Right lobe of liver (tissue), 6 donors: Measurements from ENCODE around the gene IQSEC1. TPM values are rescaled to one million over a fixed set of nuclear protein-coding genes. Genes with fewer than 3 reads are reported as not detected.

ENCODE experiments used
- ATAC-seq, 4 donors: fragments of 200-7000 bp; cut with Tn5 transposase; one replicate each; pipeline ENCODE4 v1.9.1; 2020; ENCODE audit warnings: mild to moderate bottlenecking in 4 of 4, moderate library complexity in 4 of 4
- DNase-seq, 3 donors: peaks; one replicate each; pipeline ENCODE4 v3.0.0-alpha.2; 2020
- H3K27ac ChIP-seq, 3 donors: fragments of 200-600 bp; one replicate each; pipeline ENCODE4 v1.8.0; 2022
- H3K27me3 ChIP-seq, 2 donors: fragments of 200-600 bp; one replicate each; pipeline ENCODE4 v1.8.0; 2022
- H3K36me3 ChIP-seq, 4 donors: fragments of 200-600 bp; sonication (generic) in 1 of 4; one replicate each; pipeline versions ENCODE4 v1.5.1 to v1.8.0; 2017 to 2022; ENCODE audit warnings: control low read depth in 1 of 4
- H3K4me1 ChIP-seq, 4 donors: fragments of 200-600 bp; sonication (generic) in 1 of 4; one replicate each; pipeline versions ENCODE4 v1.5.1 to v1.8.0; 2017 to 2022; ENCODE audit warnings: control low read depth in 1 of 4
- H3K4me3 ChIP-seq, 3 donors: fragments of 200-600 bp; one replicate each; pipeline ENCODE4 v1.8.0; 2022
- H3K9me3 ChIP-seq, 4 donors: fragments of 200-600 bp; sonication (generic) in 1 of 4; one replicate each; pipeline versions ENCODE4 v1.5.1 to v1.8.0; 2017 to 2022; ENCODE audit warnings: control low read depth in 1 of 4
- POLR2A ChIP-seq: fragments of 450-650 bp; IDR thresholded peaks from one replicate; pipeline ENCODE4 v1.6.1; 2017; ENCODE audit warnings: antibody characterized with exemption, mild to moderate bottlenecking
- WGBS: methylation state at CpG from one replicate; pipeline ENCODE4 v1.1.6; 2018; ENCODE audit warnings: low coverage, low lambda C conversion rate; ENCODE audit not compliant: insufficient coverage; ENCODE audit errors: missing lambda C conversion rate; 5-methylcytosine and 5-hydroxymethylcytosine counted together
- intact Hi-C, 2 donors: fragments of 100-400 bp; cut with DNase I; formaldehyde crosslinking; loops; one replicate each; pipeline versions ENCODE4 v1.11.2 to v1.14.1; 2022
- total RNA-seq, 6 experiments: library from RNA; depleted of rRNA in 2 of 6; stranded (reverse); fragments of >200 nt in 2 of 6; fragmentation: NEBNext Ultra II Directional in 3 of 6; extraction: Animal tissue kit (Norgen Biotek cat#: 25700) in 3 of 6; gene quantifications; one replicate each; pipeline versions ENCODE4 v1.1.0 to v1.2.4, GENCODE V29; 2016 to 2023
- TF ChIP-seq, protein P1 (sequence below), 4 donors: fragments of 200-600 bp in 3 of 4; fragments of 450-650 bp in 1 of 4; IDR thresholded peaks; one replicate each; pipeline versions ENCODE4 v1.5.1 to v1.8.0; 2016 to 2022; ENCODE audit warnings: antibody characterized with exemption in 4 of 4, mild to moderate bottlenecking in 2 of 4
- donor health status: DM: no; HTN: yes; CAD: no.
- donor health status: DM: no; HTN: no; CAD: no.
- donor health status: DM: no; HTN: no; CAD: no.
- donor health status: DM: no; HTN: yes; CAD: no.
- donor health status: DM: no; HTN: yes; CAD: no.

The IQSEC1 gene
- total RNA-seq, 6 experiments from 2014 or later = 32.1 to 61.3 (median 48.9) TPM

DNA sequence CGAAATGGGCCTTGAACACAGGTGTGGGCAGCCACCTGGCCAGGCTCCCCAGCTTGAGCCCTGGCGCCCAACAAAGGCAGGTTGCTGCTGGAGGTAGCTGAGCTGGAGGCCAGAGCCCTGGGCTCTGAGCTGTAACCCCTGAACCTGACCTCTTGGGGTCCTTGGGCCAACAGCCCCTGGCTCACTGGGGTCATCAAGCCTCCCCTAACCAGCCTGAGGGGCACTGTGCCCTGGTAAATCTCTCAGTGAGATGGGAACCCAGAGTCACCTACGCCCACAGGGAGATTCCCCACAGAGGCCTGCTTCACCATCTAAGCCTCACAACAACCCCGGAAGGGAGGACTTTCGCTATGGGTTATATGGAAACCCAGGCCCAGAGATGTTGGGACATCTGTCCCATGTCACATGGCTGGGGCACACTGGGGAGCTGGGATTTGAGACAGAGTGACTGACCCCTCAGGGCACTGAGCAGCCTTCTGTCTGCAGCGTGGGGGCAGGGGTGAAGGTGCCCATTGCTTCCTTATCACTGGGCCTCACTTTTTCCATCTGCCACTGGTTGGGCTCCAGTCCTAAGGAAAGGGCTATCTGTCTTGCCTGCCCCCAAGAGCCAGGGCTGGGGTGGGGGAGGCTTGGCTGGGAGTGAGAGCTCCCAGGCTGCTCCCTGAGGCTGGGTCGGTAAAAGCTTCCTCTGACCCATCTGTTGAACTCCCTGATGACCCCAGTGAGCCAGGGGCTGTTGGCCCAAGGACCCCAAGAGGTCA lies 59.1 kb downstream of the IQSEC1 start:
- H3K27ac ChIP-seq = peak overlapping the region; percentile 81 to 90 (median 83)

DNA sequence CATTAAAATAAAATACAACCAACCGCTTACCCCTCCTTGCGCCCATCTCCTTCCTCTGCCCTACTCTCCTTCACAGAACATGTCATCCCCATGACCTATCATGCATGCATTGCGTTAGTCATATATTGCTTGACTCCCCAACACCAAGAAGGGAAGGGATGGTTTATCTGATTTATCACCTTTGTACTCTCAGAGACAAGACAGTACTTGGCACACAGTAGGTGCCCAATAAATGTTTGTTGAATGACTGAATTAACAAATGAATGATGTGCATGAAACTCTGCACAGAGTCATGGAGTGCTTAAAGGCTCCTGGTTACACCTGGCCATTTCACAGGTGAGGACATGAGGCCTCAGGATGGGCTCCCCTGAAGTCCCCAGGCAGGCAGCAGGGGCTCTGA lies 59.7 kb downstream of the IQSEC1 start:
- Histone ChIP-seq H3K9me3 (no peaks in the 10 kb centered on the region), H3K27ac (peak overlapping the region in 2 of 3 donors; percentile 81 to 90), H3K36me3 (no peaks in the 10 kb centered on the region), H3K4me3 (no peak overlapping the region), H3K27me3 (no peaks in the 10 kb centered on the region), H3K4me1 (no peaks in the 10 kb centered on the region)
- DNase-seq = no peak
- TF ChIP-seq, protein P1, sequence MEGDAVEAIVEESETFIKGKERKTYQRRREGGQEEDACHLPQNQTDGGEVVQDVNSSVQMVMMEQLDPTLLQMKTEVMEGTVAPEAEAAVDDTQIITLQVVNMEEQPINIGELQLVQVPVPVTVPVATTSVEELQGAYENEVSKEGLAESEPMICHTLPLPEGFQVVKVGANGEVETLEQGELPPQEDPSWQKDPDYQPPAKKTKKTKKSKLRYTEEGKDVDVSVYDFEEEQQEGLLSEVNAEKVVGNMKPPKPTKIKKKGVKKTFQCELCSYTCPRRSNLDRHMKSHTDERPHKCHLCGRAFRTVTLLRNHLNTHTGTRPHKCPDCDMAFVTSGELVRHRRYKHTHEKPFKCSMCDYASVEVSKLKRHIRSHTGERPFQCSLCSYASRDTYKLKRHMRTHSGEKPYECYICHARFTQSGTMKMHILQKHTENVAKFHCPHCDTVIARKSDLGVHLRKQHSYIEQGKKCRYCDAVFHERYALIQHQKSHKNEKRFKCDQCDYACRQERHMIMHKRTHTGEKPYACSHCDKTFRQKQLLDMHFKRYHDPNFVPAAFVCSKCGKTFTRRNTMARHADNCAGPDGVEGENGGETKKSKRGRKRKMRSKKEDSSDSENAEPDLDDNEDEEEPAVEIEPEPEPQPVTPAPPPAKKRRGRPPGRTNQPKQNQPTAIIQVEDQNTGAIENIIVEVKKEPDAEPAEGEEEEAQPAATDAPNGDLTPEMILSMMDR (IDR thresholded peaks at IDR 0.05) = no peak
- no peak for TF ChIP-seq POLR2A
- WGBS = 83% methylated on average over 3 of the region's 3 CpGs
- ATAC-seq = no peak
- intact Hi-C loops = no loop called here

More for the DNA sequence above, 59.1 kb downstream of the IQSEC1 start:
- 49% methylated on average over 3 of the region's 7 CpGs for WGBS
- Histone ChIP-seq H3K4me3 (no peak overlapping the region), H3K4me1 (no peaks in the 10 kb centered on the region), H3K27me3 (no peaks in the 10 kb centered on the region), H3K9me3 (no peaks in the 10 kb centered on the region), H3K36me3 (no peaks in the 10 kb centered on the region)
- ATAC-seq (peak in 1 of 4 donors; percentile 3), DNase-seq (peak in 1 of 3 donors; percentile 57)
- intact Hi-C loops = no loop called here
- TF ChIP-seq POLR2A = peak; percentile 15
- TF ChIP-seq, protein P1 (IDR thresholded peaks at IDR 0.05) = no peak

DNA sequence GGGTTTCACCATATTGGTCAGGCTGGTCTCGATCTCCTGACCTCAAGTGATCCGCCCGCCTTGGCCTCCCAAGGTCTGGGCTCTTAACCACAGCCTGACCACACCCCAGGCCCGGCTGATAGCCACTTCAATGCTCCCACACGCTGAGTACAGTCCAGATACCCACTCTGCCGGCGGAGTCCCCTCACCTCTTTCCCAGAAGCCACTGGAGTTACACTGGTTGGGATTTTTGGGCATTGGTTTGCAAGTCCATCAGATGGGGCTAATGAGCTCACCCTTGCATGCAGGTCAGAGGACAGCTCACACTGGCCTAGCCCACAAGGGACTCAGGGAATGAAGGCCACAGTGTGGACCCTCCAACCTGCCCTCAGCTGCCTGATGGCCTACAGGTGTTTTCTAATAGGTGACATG lies 60.1 kb downstream of the IQSEC1 start:
- TF ChIP-seq POLR2A = no peak
- TF ChIP-seq, protein P1 (IDR thresholded peaks at IDR 0.05) = no peak
- Histone ChIP-seq H3K4me1 (no peaks in the 10 kb centered on the region), H3K27me3 (no peaks in the 10 kb centered on the region), H3K36me3 (no peaks in the 10 kb centered on the region), H3K9me3 (no peaks in the 10 kb centered on the region), H3K27ac (peak overlapping the region in 2 of 3 donors; percentile 81 to 90), H3K4me3 (no peak overlapping the region)
- DNase-seq (peak in 1 of 3 donors; percentile 48), ATAC-seq (no peak)
- WGBS = no CpG with 5 or more reads among the region's 7 CpGs
- intact Hi-C loops = no loop called here

DNA sequence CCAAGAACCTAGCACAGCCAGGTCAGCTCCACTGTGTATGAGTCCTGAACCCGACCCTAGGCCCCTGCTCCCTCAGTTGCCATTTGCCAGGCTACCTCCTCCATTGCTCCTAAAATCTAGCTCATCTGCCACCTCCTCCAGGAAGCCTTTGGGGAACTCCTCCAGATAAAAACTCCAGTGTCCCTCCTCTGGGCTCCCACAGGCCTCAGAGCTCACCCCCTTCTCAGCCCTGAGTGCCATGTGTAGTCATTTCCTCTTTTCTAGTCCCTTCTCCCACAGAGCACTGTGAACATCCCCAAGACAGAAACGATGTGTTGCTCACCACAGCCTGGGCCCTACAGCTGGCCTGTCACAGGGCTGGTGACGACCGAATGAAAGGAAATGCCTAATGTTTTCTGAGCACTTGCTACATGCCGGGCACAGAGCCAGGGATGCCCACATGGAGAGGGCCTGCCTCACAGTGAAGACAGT lies 61.0 kb downstream of the IQSEC1 start:
- WGBS = 63% methylated on average over 4 of the region's 5 CpGs
- Histone ChIP-seq H3K27ac (peak overlapping the region; percentile 47 to 90 (median 81)), H3K36me3 (no peaks in the 10 kb centered on the region), H3K9me3 (no peaks in the 10 kb centered on the region), H3K27me3 (no peaks in the 10 kb centered on the region), H3K4me3 (no peak overlapping the region), H3K4me1 (no peaks in the 10 kb centered on the region)
- TF ChIP-seq, protein P1 (IDR thresholded peaks at IDR 0.05) = no peak
- peak; percentile 10 for TF ChIP-seq POLR2A
- intact Hi-C loops = no loop called here
- peak; percentile 49 to 53 (median 52) for ATAC-seq
- DNase-seq = peak in 2 of 3 donors; percentile 75 to 81
